NK-92 treated with Interleukin-12 subunit alpha and Interleukin-12 subunit beta, amount 100 ng/mL, for 24 hours (cell line): ENCODE data around the gene VPS29.
"Not testable (repeated sequence)": the region's sequence is repeated elsewhere in the genome, so short reads cannot be mapped to it uniquely, and the experiment has no call there.

Experiments used
- DNase-seq: peaks from one replicate; lab custom pipeline; 2025; lab: John Stamatoyannopoulos, UW

VPS29 gene

GRCh38 chr12:110501752-110502738 is at the start of gene VPS29, which contains the start of gene RAD9B:
VPS29 (minus strand) TSS chr12:110502111; CDS start chr12:110502051, 60 bp downstream.
RAD9B (plus strand) TSS chr12:110502331; CDS start chr12:110502338, 7 bp downstream.
- peak; percentile 94 for DNase-seq

DNA sequence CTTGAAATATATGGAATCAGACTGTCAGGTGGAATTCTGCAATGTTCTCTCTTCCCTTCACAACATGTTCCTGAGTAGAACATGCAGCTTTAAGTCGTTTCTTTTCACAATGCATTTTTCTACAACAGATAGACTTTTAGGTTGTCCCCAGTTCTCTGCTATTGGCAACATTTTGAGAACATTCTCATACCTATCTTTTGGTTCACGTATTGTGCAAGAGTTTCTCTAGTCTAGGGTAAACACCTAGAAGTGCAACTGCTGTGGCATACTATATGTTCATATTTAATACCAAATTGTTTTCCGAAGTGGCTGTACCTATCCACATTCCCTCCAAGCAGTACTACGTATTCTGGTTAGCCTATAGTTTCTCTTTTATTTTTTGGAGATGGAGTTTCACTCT is 49.1 kb upstream of the VPS29 start:
- no peak for DNase-seq

GRCh38 chr12:110549716-110550115 is 47.8 kb upstream of the VPS29 start:
- DNase-seq: no peak

GRCh38 chr12:110548678-110549077 is 46.8 kb upstream of the VPS29 start:
- DNase-seq: no peak

DNA sequence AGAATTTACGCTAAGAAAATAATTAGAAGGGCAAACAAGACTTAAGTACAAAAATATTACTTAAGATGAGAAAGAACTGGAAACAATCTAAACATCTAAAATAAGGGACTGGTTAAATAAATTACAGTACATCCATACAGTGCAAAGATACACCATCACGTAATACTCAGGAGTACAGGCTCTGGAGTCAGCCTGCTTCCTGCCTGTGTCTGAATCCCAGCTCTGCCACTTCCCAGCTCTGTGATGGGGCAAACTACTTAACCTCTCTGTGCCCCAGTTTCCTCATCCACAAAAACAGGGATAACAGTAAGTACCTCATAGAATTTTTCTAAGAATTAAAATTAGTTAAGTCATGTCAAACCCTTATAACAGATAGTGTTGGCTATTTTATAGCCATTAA is 45.2 kb upstream of the VPS29 start:
- DNase-seq: no peak

- no peak for DNase-seq
Measured at GRCh38 chr12:110546339-110546738, 44.4 kb upstream of the VPS29 start.

DNA sequence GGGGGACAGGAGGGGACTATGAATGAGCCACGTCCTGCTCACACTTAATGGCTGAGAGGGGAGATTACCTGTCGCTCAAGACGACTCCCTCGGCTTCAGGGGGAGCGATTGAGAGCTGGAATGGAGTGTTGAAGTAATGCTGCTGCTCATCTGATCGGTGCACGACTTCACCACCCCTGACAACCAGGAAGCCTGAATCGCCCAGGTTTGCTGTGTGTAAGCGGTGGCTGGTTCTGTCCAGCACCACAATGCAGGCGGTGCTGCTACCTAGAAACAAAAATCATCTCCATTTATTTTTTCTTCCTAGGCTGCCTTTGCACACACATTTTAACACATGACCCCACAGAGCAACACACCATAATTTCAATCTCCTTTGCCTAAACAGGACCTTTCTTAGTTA is 43.9 kb upstream of the VPS29 start:
- DNase-seq: no peak

DNA sequence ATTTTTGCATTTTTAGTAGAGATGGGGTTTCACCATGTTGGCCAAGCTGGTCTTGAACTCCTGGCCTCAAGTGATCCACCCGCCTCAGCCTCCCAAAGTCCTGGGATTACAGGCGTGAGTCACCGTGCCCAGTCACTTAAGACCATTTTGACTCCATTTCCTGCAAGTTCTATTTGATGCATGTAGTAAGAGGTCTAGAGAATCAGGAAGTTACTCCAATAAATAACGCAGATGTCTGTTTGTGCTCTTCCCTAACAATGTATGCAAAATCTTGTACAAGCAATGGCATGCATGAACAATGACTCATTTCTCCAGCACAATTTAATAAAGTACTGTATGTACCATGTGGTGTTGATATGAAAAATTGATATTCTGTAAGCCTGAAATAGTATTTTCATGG is 43.3 kb upstream of the VPS29 start:
- not testable (repeated sequence) for DNase-seq

GRCh38 chr12:110543965-110544364 is 42.1 kb upstream of the VPS29 start:
- DNase-seq: no peak

GRCh38 chr12:110543252-110543959 is 41.5 kb upstream of the VPS29 start:
- DNase-seq: no peak

DNA sequence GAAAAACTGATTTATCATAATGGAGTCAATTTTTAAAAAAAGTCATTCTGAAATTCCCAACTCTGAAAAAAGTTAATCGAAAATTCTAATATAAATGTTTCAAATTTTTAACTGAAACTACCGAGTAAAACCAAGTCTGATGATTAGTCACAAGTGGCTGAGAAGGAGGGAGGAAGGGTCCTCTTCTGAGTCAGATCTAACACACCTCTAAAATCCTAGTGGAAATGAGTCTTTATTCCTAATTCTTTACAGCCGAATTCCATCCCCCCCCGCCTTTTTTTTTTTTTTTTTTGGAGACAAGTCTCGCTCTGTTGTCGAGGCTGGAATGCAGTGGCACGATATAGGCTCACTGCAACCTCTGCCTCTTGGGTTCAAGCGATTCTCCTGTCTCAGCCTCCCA is 38.1 kb upstream of the VPS29 start:
- no peak for DNase-seq

- DNase-seq: no peak
Measured at GRCh38 chr12:110538869-110539622, 37.1 kb upstream of the VPS29 start.

DNA sequence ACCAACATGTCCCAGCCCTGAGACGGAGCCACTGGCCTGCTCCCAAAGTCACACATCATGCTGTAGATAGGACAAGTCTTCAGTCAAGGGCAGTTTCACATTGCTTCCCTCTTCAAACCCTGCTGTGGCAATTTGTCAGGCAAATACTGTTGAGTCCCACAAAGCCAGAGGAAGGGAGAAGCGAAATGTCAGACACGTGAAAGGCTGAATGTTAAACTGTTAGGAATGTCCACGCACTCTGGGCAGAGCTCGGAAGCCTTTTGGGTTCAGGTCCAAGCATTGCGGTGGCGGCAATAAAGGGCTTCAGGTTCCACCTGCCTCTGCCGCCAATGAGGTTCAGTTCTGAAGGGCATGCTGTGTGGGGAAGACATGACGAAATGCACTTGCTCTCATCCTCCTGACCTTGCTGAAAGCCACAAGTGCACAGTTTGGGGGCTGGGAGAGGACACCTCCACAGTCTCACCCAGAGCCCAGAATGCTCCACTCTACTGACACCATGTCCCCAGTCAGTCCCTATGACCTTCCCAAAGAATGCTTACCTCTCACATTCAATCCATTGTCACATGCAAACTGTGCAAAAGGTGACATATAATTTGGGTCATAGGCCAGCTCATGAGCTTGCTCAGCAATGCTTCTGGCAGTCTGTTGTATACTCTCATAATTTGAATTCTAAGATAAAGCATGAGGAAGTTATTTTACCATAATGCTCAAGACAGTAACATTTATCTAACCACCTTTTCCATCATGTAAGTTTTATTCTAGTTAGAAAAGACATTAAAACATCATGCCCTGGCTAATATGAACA is 35.9 kb upstream of the VPS29 start:
- no peak for DNase-seq

- DNase-seq: no peak
Measured at GRCh38 chr12:110536834-110537604, 35.1 kb upstream of the VPS29 start.

DNA sequence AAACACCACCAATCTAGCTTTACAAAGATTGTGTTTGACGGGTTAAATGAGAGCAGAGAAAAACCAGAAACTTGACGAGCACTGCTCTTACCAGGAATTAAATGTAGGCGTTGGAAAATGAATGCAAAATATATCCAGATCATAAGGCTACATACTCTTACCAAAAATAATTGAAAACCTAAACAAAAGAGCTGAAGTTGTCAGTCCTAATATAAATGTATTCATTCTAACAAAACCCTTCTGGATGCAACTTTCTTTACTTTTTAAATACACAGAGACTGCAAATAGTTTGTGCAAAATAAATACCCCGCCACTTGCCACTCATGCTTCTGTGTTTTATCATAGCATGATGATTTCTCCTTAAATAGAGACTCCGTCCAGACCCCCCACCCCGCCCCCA is 32.9 kb upstream of the VPS29 start:
- DNase-seq: no peak

DNA sequence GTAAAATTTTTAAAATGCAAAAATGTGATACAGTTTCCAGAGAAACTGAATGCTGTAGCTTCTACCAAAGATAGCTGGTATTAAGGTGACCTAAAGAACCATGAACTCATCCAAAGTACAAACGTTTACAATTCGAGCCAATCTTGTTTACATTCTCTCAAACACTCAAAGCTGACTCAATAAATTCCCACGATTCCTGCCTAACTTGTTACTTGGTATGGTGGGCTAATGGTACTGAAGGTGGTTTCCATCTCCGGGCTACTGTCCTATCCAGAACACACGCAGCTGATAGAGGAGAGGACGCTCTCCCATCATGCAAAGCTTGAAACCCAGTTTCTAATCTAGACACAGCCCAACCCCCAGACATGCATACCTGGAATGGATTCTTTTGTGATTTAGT is 31.7 kb upstream of the VPS29 start:
- no peak for DNase-seq

DNA sequence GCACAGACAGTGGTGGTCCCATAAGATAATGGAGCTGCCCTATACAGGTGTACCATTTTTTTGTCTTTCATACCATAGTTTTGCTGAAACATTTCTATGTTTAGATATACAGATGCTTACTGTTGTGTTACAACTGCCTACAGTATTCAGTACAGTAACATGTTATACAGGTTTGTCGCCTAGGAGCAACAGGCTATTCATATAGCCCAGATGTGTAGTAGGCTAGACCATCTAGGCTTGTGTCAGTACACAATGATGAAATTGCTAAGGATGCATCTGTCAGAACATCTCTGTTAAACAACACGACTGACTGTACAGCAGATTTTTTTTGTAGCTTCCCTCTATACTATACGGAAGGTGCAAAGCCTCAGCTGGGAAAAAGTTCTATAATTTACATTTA is 30.7 kb upstream of the VPS29 start:
- DNase-seq: no peak

DNA sequence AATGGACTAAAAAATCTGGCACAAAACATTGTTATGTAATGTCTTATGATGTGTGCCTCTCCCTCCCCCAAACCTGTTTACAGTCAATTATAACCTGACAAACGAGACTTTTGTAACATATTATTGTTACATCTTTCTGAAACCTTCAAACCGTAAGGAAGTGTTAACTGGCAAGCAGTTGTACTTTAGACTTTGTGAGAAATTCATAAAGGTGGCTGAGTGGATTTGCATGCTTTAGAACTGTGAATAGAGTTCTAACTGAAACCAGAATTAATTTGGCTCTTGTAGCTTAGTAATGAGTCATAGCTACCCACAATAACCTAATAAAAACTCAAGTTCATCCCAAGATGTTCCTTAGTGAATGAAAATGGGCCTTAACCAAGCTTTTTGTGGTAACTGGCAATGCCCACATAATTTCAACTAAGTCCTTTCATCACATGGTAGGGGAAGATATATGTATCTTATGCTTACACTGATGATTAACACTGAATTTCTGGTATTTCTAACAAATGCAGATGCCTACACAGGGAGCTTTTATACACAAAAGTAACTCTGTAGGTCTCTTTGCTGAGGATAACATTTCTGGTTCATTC is 29.9 kb upstream of the VPS29 start:
- no peak for DNase-seq

- no peak for DNase-seq
Measured at GRCh38 chr12:110530511-110530910, 28.6 kb upstream of the VPS29 start.

- DNase-seq: no peak
Measured at GRCh38 chr12:110528277-110528839, 26.4 kb upstream of the VPS29 start.
